ENCODE measurements around the gene CWF19L1.

Gene CWF19L1

DNA sequence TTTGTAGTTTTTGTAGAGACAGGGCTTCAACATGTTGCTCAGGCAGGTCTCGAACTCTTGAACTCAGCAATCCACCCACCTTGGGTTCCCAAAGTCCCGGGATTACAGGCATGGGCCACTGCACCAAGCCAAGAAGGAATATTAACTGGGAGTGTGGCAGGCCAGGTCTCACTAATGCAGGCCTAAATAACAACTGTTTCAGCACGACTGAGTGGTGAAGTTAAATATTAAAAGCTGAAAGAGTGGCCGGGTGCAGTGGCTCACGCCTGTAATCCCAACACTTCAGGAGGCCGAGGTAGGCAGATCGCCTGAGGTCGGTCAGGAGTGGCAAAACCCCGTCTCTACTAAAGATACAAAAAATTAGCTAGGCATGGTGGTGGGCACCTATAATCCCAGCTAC lies 59.2 kb downstream of the CWF19L1 start:
- CTCF ChIA-PET, result no interaction called here
- H3K27ac ChIP-seq, result no peak overlapping the region
- TF ChIP-seq, protein P1, sequence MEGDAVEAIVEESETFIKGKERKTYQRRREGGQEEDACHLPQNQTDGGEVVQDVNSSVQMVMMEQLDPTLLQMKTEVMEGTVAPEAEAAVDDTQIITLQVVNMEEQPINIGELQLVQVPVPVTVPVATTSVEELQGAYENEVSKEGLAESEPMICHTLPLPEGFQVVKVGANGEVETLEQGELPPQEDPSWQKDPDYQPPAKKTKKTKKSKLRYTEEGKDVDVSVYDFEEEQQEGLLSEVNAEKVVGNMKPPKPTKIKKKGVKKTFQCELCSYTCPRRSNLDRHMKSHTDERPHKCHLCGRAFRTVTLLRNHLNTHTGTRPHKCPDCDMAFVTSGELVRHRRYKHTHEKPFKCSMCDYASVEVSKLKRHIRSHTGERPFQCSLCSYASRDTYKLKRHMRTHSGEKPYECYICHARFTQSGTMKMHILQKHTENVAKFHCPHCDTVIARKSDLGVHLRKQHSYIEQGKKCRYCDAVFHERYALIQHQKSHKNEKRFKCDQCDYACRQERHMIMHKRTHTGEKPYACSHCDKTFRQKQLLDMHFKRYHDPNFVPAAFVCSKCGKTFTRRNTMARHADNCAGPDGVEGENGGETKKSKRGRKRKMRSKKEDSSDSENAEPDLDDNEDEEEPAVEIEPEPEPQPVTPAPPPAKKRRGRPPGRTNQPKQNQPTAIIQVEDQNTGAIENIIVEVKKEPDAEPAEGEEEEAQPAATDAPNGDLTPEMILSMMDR (conservative IDR thresholded peaks at IDR 0.05; ENCODE audit: low read depth), result no peak
- POLR2A ChIA-PET (ENCODE audit: low non-redundant PET), result no interaction called here
- no peak for DNase-seq (ENCODE audit: low spot score)

DNA sequence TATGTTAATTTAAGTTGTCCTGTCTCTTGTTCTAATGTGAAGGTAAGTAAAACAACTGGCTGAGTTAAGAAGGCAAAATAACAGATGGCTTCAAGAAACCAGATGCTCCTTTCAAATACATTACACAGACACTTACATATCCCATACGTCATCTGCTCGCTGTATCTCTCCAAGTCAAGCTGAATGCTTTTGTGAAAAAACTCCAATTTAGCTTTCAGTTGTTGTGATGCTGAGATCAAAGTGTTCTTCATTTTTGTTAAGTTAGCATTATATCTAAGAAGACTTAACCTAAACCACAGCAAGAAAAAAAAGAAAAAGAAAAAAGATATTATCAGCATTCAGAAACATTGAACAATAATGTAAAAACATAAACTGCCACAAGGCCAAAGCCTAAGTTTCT lies 63.1 kb downstream of the CWF19L1 start:
- no peak overlapping the region for H3K27ac ChIP-seq
- no peak for DNase-seq (ENCODE audit: low spot score)
- TF ChIP-seq, protein P1 (conservative IDR thresholded peaks at IDR 0.05; ENCODE audit: low read depth), result no peak
- ChIA-PET POLR2A (ENCODE audit: low non-redundant PET) (no interaction called here), CTCF (interaction anchor here (0.7 to 1.0 kb wide), 2 partner anchors 9 to 105 kb away, joined by 3 read pairs; no protein-coding TSS in a partner anchor)

DNA sequence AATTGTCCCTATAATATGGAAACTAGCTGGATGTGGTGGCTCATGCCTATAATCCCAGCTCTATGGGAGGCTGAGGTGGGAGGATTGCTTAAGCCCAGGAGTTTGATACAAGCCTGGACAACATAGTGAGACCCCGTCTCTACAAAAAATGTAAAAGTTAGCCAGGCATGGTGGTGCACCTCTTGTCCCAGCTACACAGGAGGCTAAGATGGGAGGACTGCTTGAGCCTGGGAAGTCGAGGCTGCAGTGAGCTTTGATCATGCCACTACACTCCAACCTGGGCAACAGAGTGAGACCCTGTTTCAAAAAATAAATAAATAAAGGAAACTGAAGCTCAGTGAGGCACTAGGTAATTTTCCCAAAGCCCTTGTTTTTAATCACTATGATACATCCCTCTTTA lies 65.9 kb downstream of the CWF19L1 start:
- ChIA-PET POLR2A (ENCODE audit: low non-redundant PET) (no interaction called here), CTCF (interaction anchor here (0.8 kb wide), 1 partner anchor 276 kb away, joined by 3 read pairs; no protein-coding TSS in a partner anchor)
- H3K27ac ChIP-seq, result no peak overlapping the region
- DNase-seq (ENCODE audit: low spot score), result no peak
- TF ChIP-seq, protein P1 (conservative IDR thresholded peaks at IDR 0.05; ENCODE audit: low read depth), result no peak

DNA sequence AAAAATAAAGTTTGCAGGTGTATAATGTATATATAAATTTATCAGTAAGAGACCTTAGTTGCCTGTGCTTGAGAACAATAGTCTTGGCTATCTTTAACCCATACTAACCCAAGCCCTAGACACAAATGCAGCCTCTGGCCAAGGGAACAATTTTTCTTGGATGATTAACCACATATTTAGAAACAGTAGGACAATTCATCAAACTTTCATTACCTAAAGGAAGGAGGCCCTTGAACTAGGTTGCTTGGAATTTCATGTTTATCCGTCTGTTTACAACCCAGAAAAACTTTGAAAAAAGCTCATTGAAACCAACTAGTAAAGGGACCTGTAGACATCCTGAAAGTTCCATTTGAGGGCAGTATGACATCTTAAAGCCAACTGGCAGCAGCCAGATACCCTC lies 72.7 kb downstream of the CWF19L1 start:
- POLR2A ChIA-PET (ENCODE audit: low non-redundant PET), result no interaction called here
- TF ChIP-seq, protein P1 (conservative IDR thresholded peaks at IDR 0.05; ENCODE audit: low read depth), result no peak
- DNase-seq (ENCODE audit: low spot score), result no peak
- H3K27ac ChIP-seq, result no peak overlapping the region
- CTCF ChIA-PET, result interaction anchor here (0.6 to 1.4 kb wide), 3 partner anchors 9 to 618 kb away, joined by 3 to 4 read pairs (median 3); no protein-coding TSS in a partner anchor

DNA sequence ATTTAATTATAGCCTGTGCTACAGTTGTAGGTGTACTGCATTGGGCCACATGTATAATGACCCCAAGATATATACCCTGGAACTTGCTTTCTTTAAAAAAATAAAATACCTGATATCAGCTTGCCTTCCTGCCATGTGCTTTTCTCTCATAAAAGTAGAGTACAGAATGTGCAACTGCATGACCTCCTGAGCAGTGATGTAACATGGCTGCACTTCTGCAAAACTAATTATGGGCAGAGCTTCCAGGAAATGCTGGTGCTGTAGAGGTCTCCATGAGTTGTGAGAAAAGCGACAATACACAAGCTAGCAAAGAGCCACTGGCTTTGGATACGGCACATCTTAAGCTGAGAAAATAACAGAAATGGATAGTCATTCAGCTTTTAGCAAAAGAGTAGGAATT lies 75.1 kb downstream of the CWF19L1 start:
- POLR2A ChIA-PET (ENCODE audit: low non-redundant PET), result no interaction called here
- DNase-seq (ENCODE audit: low spot score), result no peak
- TF ChIP-seq, protein P1 (conservative IDR thresholded peaks at IDR 0.05; ENCODE audit: low read depth), result no peak
- H3K27ac ChIP-seq, result no peak overlapping the region
- CTCF ChIA-PET, result no interaction called here

DNA sequence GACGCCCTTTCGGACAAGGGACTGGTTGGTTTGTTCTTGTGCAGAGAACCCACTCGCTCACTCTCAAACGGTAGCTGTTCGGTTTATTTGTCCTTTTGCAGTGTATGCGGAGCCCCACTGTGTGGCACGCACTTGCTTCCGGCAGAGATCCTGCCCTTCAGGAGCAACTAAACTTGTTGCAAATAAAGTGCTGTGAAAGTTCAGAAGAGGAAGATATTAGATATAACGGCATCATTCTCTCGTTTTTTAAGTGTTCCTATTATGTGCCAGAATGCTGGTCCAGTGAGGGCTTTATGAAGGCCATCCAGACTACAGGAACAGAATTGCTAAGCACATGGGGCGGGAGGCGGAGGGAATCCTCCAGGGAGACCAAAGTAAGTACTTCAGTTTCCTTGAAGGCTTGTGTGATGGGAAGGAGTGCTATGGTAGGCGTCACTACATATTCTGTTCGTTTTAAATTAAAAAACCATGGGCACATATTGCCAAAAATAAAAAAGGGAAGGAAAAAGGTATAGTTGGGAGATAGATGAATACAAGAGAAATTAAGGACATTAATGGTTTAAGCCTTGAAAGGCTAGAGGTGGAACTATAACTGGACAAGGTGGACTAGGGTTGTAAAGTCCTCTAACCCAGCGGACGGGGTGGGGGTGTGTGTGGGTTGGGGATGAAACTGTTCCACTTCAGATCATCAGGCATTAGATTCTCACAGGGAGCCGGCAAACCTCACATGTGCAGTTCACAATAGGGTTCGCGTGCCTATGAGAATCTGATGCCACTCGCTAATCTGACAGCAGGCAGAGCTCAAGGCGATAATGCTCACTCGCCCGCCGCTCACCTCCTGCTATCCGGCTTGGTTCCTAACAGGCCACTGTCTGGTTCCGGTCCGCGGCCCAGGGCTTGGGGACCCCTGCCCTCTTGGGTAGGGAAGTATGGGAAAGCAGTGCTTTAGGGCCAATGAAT lies 80.9 kb downstream of the CWF19L1 start:
- TF ChIP-seq, protein P1 (conservative IDR thresholded peaks at IDR 0.05; ENCODE audit: low read depth), result no peak
- CTCF ChIA-PET, result interaction anchor here (0.6 kb wide), 1 partner anchor 394 kb away, joined by 4 read pairs; no protein-coding TSS in a partner anchor

More for the DNA sequence above, 80.9 kb downstream of the CWF19L1 start:
- peak; percentile 41 for DNase-seq (ENCODE audit: low spot score)
- H3K27ac ChIP-seq, result peak overlapping the region; percentile 83
- POLR2A ChIA-PET (ENCODE audit: low non-redundant PET), result no interaction called here
